Motor neuron (in vitro differentiated cells): ENCODE measurements around the gene GDAP2. TPM values are rescaled to one million over a fixed set of nuclear protein-coding genes. Genes with fewer than 3 reads are reported as not detected.
"Not testable (repeated sequence)": the region's sequence is repeated elsewhere in the genome, so short reads cannot be mapped to it uniquely, and the experiment has no call there.

Experiments
- ATAC-seq, 8 experiments: fragments of 200-7000 bp; cut with Tn5 transposase; replicated peaks in 6 of 8; 2 replicates each; pipeline ENCODE4 v1.8.0; 2021; ENCODE audit warnings: mild to moderate bottlenecking in 8 of 8, moderate library complexity in 8 of 8
- H3K27ac ChIP-seq, 2 donors: fragments of 250-450 bp; sonication (Bioruptor Pico); 2 replicates each; pipeline ENCODE4 v1.9.0; 2021; ENCODE audit warnings: antibody characterized with exemption in 2 of 2, mild to moderate bottlenecking in 2 of 2, moderate library complexity in 1 of 2
- H3K4me1 ChIP-seq, 2 donors: fragments of 250-450 bp; sonication (Bioruptor Pico); replicated peaks in 1 of 2; 2 replicates each; pipeline ENCODE4 v1.6.1; 2021; ENCODE audit warnings: antibody characterized with exemption in 2 of 2, mild to moderate bottlenecking in 2 of 2, moderate library complexity in 1 of 2
- H3K4me3 ChIP-seq, 5 donors: fragments of 250-450 bp; sonication (Bioruptor Pico); 2 replicates each; pipeline ENCODE4 v1.9.0; 2021; ENCODE audit warnings: antibody characterized with exemption in 5 of 5, mild to moderate bottlenecking in 5 of 5, moderate library complexity in 4 of 5
- WGBS, 10 experiments: fragments of 450-650 bp; shearing (Covaris generic); methylation state at CpG; one replicate each; pipeline ENCODE4 v1.0.0; 2022; 5-methylcytosine and 5-hydroxymethylcytosine counted together
- in situ Hi-C, 9 experiments: fragments of 400-800 bp; cut with MboI; loops; one replicate each; pipeline ENCODE4 v1.15.0; 2021; ENCODE audit warnings: low sequenced_read_pairs in 9 of 9, low pct_unique_long_range_greater_than_20kb in 2 of 9; ENCODE audit not compliant: unreplicated experiment in 9 of 9
- total RNA-seq, 8 experiments: library from RNA; unstranded; fragments of 300-600 nt; gene quantifications; 2 replicates each; pipeline versions ENCODE4 v1.2.3 to v1.2.4, GENCODE V29; 2022

GDAP2 gene
- total RNA-seq, 8 experiments from 2014 or later, result 21.2 to 38.1 (median 26.4) TPM

GRCh38 chr1:117930173-117930447 is 689 bp upstream of the GDAP2 start:
- WGBS, 10 experiments, result 0 to 2% (median 0%) methylated on average over 8 to 12 of the region's 12 CpGs
- H3K4me1 ChIP-seq, result peaks cover 14 to 28% of the 10 kb centered on the region in 2 donors
- H3K27ac ChIP-seq, result peak overlapping the region; percentile 51 to 81
- in situ Hi-C loops, result no loop called here
- peak overlapping the region; percentile 69 to 93 (median 84) for H3K4me3 ChIP-seq
- ATAC-seq, result peak in 2 of 8 experiments; percentile 0

GRCh38 chr1:117928881-117929342 is 509 bp downstream of the GDAP2 start:
- ATAC-seq, result peak; percentile 46 to 58 (median 54)
- in situ Hi-C loops, result no loop called here
- peak overlapping the region; percentile 69 to 93 (median 84) for H3K4me3 ChIP-seq
- WGBS, 10 experiments, result 0 to 1% (median 0%) methylated on average over 1 to 16 of the region's 24 CpGs; no CpG with 5 or more reads in 3 of the 10 experiments
- peak overlapping the region; percentile 74 to 85 for H3K27ac ChIP-seq
- H3K4me1 ChIP-seq, result peaks cover 14 to 28% of the 10 kb centered on the region in 2 donors

- in situ Hi-C loops, result no loop called here
- no peak for ATAC-seq
- H3K4me3 ChIP-seq, result no peak overlapping the region
- no peak overlapping the region for H3K27ac ChIP-seq
- WGBS, 10 experiments, result 87 to 100% (median 95%) methylated on average over 3 of the region's 3 CpGs
- peaks cover 8 to 17% of the 10 kb centered on the region in 2 donors for H3K4me1 ChIP-seq
Measured at GRCh38 chr1:117925981-117926380, 3.4 kb downstream of the GDAP2 start.

- H3K4me1 ChIP-seq, ATAC-seq, H3K27ac ChIP-seq, H3K4me3 ChIP-seq: not testable (repeated sequence)
- WGBS, 10 experiments, result 63 to 100% (median 83%) methylated on average over 1 to 2 of the region's 7 CpGs; no CpG with 5 or more reads in 5 of the 10 experiments
- in situ Hi-C loops, result loop anchor here in 2 of 9 experiments (25.0 kb wide), 2 partner anchors 410 to 860 kb away; partner anchors contain the start of gene TTF2 (in 1 of the 2)
Measured at GRCh38 chr1:117922717-117923116, 6.7 kb downstream of the GDAP2 start.

- ATAC-seq, result peak in 1 of 8 experiments; percentile 31
- no peak overlapping the region for H3K4me3 ChIP-seq
- 31 to 100% (median 90%) methylated on average over 1 to 2 of the region's 2 CpGs for WGBS, 10 experiments
- H3K27ac ChIP-seq, result no peak overlapping the region
- in situ Hi-C loops, result loop anchor here in 2 of 9 experiments (25.0 kb wide), 2 partner anchors 410 to 860 kb away; partner anchors contain the start of gene TTF2 (in 1 of the 2)
- peaks cover 0 to under 1% of the 10 kb centered on the region in 2 donors for H3K4me1 ChIP-seq
Measured at GRCh38 chr1:117921991-117922390, 7.4 kb downstream of the GDAP2 start.

GRCh38 chr1:117919376-117919775 is 10.0 kb downstream of the GDAP2 start:
- ATAC-seq, result peak in 2 of 8 experiments; percentile 25 to 43
- H3K4me1 ChIP-seq, result no peaks in the 10 kb centered on the region
- H3K4me3 ChIP-seq, result no peak overlapping the region
- in situ Hi-C loops, result loop anchor here in 2 of 9 experiments (25.0 kb wide), 2 partner anchors 407 to 857 kb away; partner anchors contain the start of gene TTF2 (in 1 of the 2)
- H3K27ac ChIP-seq, result no peak overlapping the region

- in situ Hi-C loops, result loop anchor here in 2 of 9 experiments (25.0 kb wide), 2 partner anchors 399 to 849 kb away; partner anchors contain the start of gene TTF2 (in 1 of the 2)
- H3K4me3 ChIP-seq, result no peak overlapping the region
- no peaks in the 10 kb centered on the region for H3K4me1 ChIP-seq
- ATAC-seq, result peak in 2 of 8 experiments; percentile 13 to 88
- no peak overlapping the region for H3K27ac ChIP-seq
Measured at GRCh38 chr1:117911051-117911450, 18.4 kb downstream of the GDAP2 start.

- H3K4me1 ChIP-seq, result no peaks in the 10 kb centered on the region
- H3K4me3 ChIP-seq, result no peak overlapping the region
- in situ Hi-C loops, result loop anchor here in 2 of 9 experiments (25.0 kb wide), 2 partner anchors 393 to 843 kb away; partner anchors contain the start of gene TTF2 (in 1 of the 2)
- H3K27ac ChIP-seq, result no peak overlapping the region
- ATAC-seq, result no peak
- whole genome bisulfite sequencing, 10 experiments, result 81 to 100% (median 100%) methylated on average over 1 to 2 of the region's 2 CpGs; no CpG with 5 or more reads in 1 of the 10 experiments
Measured at GRCh38 chr1:117905019-117905418, 24.4 kb downstream of the GDAP2 start.

GRCh38 chr1:117904485-117904884 is 24.9 kb downstream of the GDAP2 start:
- 80 to 100% (median 93%) methylated on average over 1 to 3 of the region's 3 CpGs for WGBS, 10 experiments
- in situ Hi-C loops, result loop anchor here in 2 of 9 experiments (25.0 kb wide), 2 partner anchors 392 to 842 kb away; partner anchors contain the start of gene TTF2 (in 1 of the 2)
- no peak for ATAC-seq
- H3K27ac ChIP-seq, result no peak overlapping the region
- no peak overlapping the region for H3K4me3 ChIP-seq
- H3K4me1 ChIP-seq, result no peaks in the 10 kb centered on the region

GRCh38 chr1:117902944-117903343 is 26.5 kb downstream of the GDAP2 start:
- H3K27ac ChIP-seq, result no peak overlapping the region
- no peak for ATAC-seq
- in situ Hi-C loops, result loop anchor here in 2 of 9 experiments (25.0 kb wide), 2 partner anchors 391 to 841 kb away; partner anchors contain the start of gene TTF2 (in 1 of the 2)
- WGBS, 10 experiments, result 89 to 100% (median 97%) methylated on average over 4 of the region's 4 CpGs
- H3K4me3 ChIP-seq, result no peak overlapping the region
- no peaks in the 10 kb centered on the region for H3K4me1 ChIP-seq

- WGBS, 10 experiments, result 20 to 100% (median 88%) methylated on average over 1 of the region's 1 CpG; no CpG with 5 or more reads in 2 of the 10 experiments
Measured at GRCh38 chr1:117899801-117900200, 29.6 kb downstream of the GDAP2 start.

GRCh38 chr1:117897551-117897950 is 31.9 kb downstream of the GDAP2 start:
- Histone ChIP-seq H3K27ac (no peak overlapping the region), H3K4me1 (no peaks in the 10 kb centered on the region), H3K4me3 (no peak overlapping the region)
- ATAC-seq, result no peak
- in situ Hi-C loops, result loop anchor here in 1 of 9 experiments (25.0 kb wide), 1 partner anchor 385 kb away; no protein-coding TSS in a partner anchor
- WGBS, 10 experiments, result 47 to 100% (median 70%) methylated on average over 1 to 4 of the region's 4 CpGs

More at GRCh38 chr1:117899801-117900200, 29.6 kb downstream of the GDAP2 start:
- Histone ChIP-seq H3K4me1 (no peaks in the 10 kb centered on the region), H3K4me3 (no peak overlapping the region), H3K27ac (no peak overlapping the region)
- ATAC-seq, result no peak
- in situ Hi-C loops, result loop anchor here in 3 of 9 experiments (25.0 kb wide), 2 partner anchors 388 to 838 kb away; partner anchors contain the start of gene TTF2 (in 1 of the 3)

GRCh38 chr1:117895482-117896114 is 33.8 kb downstream of the GDAP2 start:
- H3K4me3 ChIP-seq, result no peak overlapping the region
- H3K27ac ChIP-seq, result no peak overlapping the region
- no peaks in the 10 kb centered on the region for H3K4me1 ChIP-seq
- peak; percentile 39 to 71 (median 58) for ATAC-seq
- in situ Hi-C loops, result loop anchor here in 1 of 9 experiments (25.0 kb wide), 1 partner anchor 383 kb away; no protein-coding TSS in a partner anchor
- WGBS, 10 experiments, result 0 to 40% (median 29%) methylated on average over 1 to 4 of the region's 4 CpGs; no CpG with 5 or more reads in 1 of the 10 experiments
